ENCODE measurements around the gene ANO10.

- TF ChIP-seq CTCF (conservative IDR thresholded peaks at IDR 0.05; ENCODE audit: low read depth, low read length) (no peak), EZH2 (IDR thresholded peaks at IDR 0.05; ENCODE audit: borderline replicate concordance, low read depth, low read length, poor library complexity, severe bottlenecking) (no peak)
These were observed 37.6 kb upstream of the ANO10 start for GRCh38 chr3:43659250-43659880.
